ENCODE measurements around the gene MAMLD1. TPM values are rescaled to one million over a fixed set of nuclear protein-coding genes. Genes with fewer than 3 reads are reported as not detected.

Gene MAMLD1
- polyA plus RNA-seq, 1 experiment: 3.7 TPM

DNA sequence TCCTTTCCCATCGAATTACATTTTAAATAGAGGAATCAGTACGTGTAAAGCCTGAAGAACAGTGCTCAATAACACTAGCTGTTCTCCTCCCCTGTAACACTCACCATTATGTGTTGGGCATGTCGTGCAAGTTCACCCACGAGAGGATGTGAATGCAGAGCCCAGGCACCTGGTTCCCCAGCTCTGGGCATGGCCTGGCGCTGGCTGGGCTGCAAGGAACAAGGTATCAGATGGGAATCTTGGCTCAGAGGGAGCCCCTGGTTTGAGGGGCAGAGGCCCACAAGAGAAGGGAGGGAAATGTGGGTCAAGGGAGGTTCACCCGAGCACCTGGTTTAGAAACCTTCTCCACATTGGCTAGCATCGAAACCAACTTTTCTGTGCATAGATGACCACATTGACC lies 163.6 kb downstream of the MAMLD1 start:
- no peak overlapping the region for H3K27ac ChIP-seq (ENCODE audit: low read depth, low read length)
- H3K9me3 ChIP-seq (ENCODE audit: control insufficient read depth, insufficient read depth, low read length): no peaks in the 10 kb centered on the region
- H3K4me3 ChIP-seq (ENCODE audit: low read depth, low read length): no peak overlapping the region
- no peak for DNase-seq (ENCODE audit: low read depth, low spot score)
- CTCF ChIA-PET: no interaction called here
- TF ChIP-seq, protein P1, sequence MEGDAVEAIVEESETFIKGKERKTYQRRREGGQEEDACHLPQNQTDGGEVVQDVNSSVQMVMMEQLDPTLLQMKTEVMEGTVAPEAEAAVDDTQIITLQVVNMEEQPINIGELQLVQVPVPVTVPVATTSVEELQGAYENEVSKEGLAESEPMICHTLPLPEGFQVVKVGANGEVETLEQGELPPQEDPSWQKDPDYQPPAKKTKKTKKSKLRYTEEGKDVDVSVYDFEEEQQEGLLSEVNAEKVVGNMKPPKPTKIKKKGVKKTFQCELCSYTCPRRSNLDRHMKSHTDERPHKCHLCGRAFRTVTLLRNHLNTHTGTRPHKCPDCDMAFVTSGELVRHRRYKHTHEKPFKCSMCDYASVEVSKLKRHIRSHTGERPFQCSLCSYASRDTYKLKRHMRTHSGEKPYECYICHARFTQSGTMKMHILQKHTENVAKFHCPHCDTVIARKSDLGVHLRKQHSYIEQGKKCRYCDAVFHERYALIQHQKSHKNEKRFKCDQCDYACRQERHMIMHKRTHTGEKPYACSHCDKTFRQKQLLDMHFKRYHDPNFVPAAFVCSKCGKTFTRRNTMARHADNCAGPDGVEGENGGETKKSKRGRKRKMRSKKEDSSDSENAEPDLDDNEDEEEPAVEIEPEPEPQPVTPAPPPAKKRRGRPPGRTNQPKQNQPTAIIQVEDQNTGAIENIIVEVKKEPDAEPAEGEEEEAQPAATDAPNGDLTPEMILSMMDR (IDR thresholded peaks at IDR 0.05; ENCODE audit: low read depth, low read length): no peak
- H3K27me3 ChIP-seq (ENCODE audit: control insufficient read depth, insufficient read depth, low read length): no peaks in the 10 kb centered on the region
- POLR2A ChIA-PET: no interaction called here

- no peak for DNase-seq (ENCODE audit: low read depth, low spot score)
- TF ChIP-seq, protein P1 (IDR thresholded peaks at IDR 0.05; ENCODE audit: low read depth, low read length): no peak
- CTCF ChIA-PET: no interaction called here
Measured at GRCh38 chrX:150527108-150527507, 164.0 kb downstream of the MAMLD1 start.

DNA sequence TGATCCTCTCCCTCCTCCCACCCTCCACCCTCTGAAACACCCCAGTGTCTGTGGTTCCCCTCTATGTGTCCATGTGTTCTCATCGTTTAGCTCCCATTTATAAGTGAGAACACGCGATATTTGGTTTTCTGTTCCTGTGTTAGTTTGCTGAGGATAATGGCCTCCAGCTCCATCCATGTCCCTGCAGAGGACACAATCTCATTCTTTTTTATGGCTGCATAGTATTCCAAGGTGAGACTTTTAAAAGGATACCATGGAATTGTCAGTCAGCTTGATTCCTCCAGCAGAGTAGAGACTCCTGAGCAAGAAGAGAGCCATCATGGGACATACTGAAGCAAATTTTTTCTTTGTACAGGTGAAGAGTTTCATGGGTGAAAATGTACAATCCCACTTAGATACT lies 166.5 kb downstream of the MAMLD1 start:
- CTCF ChIA-PET: no interaction called here
- no peak overlapping the region for H3K27ac ChIP-seq (ENCODE audit: low read depth, low read length)
- DNase-seq (ENCODE audit: low read depth, low spot score): no peak
- no peaks in the 10 kb centered on the region for H3K9me3 ChIP-seq (ENCODE audit: control insufficient read depth, insufficient read depth, low read length)
- no peaks in the 10 kb centered on the region for H3K27me3 ChIP-seq (ENCODE audit: control insufficient read depth, insufficient read depth, low read length)
- TF ChIP-seq, protein P1 (IDR thresholded peaks at IDR 0.05; ENCODE audit: low read depth, low read length): no peak
- no peak overlapping the region for H3K4me3 ChIP-seq (ENCODE audit: low read depth, low read length)
- POLR2A ChIA-PET: no interaction called here

More at GRCh38 chrX:150527108-150527507, 164.0 kb downstream of the MAMLD1 start:
- H3K27ac ChIP-seq (ENCODE audit: low read depth, low read length): no peak overlapping the region
- POLR2A ChIA-PET: no interaction called here
- H3K27me3 ChIP-seq (ENCODE audit: control insufficient read depth, insufficient read depth, low read length): no peaks in the 10 kb centered on the region
- H3K9me3 ChIP-seq (ENCODE audit: control insufficient read depth, insufficient read depth, low read length): no peaks in the 10 kb centered on the region
- no peak overlapping the region for H3K4me3 ChIP-seq (ENCODE audit: low read depth, low read length)

DNA sequence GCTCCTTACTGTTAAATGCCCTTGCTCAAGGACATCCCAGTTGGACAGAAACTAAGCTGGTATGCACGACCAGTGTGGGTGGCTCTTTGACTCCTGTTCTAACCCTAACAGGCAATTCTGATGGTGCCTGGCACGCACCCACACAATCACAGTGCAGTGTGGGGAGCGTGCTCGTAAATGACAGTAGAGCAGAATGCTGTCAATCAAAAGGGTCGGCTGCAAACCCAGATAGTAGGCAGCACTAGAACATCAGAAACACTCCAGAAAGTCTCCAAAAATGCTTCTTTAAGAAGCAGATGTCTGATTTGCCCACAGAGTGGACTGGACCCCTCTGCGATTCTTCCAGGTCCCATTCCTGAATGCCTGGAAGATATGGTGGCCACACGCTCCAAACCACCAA lies 167.7 kb downstream of the MAMLD1 start:
- no peak for DNase-seq (ENCODE audit: low read depth, low spot score)
- no peak overlapping the region for H3K4me3 ChIP-seq (ENCODE audit: low read depth, low read length)
- ChIA-PET CTCF (no interaction called here), POLR2A (no interaction called here)
- TF ChIP-seq, protein P1 (IDR thresholded peaks at IDR 0.05; ENCODE audit: low read depth, low read length): no peak
- no peak overlapping the region for H3K27ac ChIP-seq (ENCODE audit: low read depth, low read length)
- H3K27me3 ChIP-seq (ENCODE audit: control insufficient read depth, insufficient read depth, low read length): no peaks in the 10 kb centered on the region
- no peaks in the 10 kb centered on the region for H3K9me3 ChIP-seq (ENCODE audit: control insufficient read depth, insufficient read depth, low read length)

DNA sequence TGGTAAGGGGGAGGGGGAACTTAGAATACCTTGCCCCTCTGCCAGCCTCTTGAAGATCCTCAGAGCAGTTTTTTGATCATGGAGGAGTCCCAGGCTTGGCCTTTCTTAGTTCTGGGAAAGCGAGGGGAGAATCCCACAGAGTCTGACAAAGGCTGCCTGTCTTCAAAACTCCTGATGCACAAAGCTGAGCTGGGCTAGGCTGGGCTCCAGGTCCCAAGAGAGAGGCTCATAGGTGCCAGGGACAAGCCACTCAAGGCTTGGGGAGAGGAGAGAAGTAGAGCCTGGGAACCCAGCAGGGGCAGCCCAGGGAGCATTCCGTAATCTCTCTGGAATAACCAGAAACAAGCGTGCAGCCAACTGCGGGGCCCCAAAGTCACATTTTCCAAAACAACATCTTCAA lies 168.3 kb downstream of the MAMLD1 start:
- Histone ChIP-seq H3K4me3 (ENCODE audit: low read depth, low read length) (no peak overlapping the region), H3K27me3 (ENCODE audit: control insufficient read depth, insufficient read depth, low read length) (no peaks in the 10 kb centered on the region), H3K27ac (ENCODE audit: low read depth, low read length) (no peak overlapping the region), H3K9me3 (ENCODE audit: control insufficient read depth, insufficient read depth, low read length) (no peaks in the 10 kb centered on the region)
- POLR2A ChIA-PET: no interaction called here
- no peak for DNase-seq (ENCODE audit: low read depth, low spot score)
- TF ChIP-seq, protein P1 (IDR thresholded peaks at IDR 0.05; ENCODE audit: low read depth, low read length): no peak
- CTCF ChIA-PET: no interaction called here
